ENCODE results near the gene STMN3.

Gene STMN3

GRCh38 chr20:63657937-63658748 is 4.9 kb upstream of the STMN3 start, which contains the start of gene RTEL1:
TSS of gene RTEL1 (plus strand) at chr20:63658312. CDS start at chr20:63659403, 1,091 bp downstream.
- no peak for TF ChIP-seq CTCF (IDR thresholded peaks at IDR 0.05; ENCODE audit: control extremely low read depth, extremely low read depth, low read depth, missing control alignments)
- CTCF ChIA-PET, result interaction anchor here (1.0 to 3.4 kb wide), 4 partner anchors 10 to 206 kb away, joined by 3 to 11 read pairs (median 3); no protein-coding TSS in a partner anchor
- peak; percentile 96 for DNase-seq (ENCODE audit: extremely low spot score)
- POLR2A ChIA-PET, result interaction anchor here (1.2 kb wide), 1 partner anchor 16 kb away, joined by 4 read pairs; no protein-coding TSS in a partner anchor

- no peak for DNase-seq (ENCODE audit: extremely low spot score)
- CTCF ChIA-PET, result interaction anchor here (1.1 to 3.4 kb wide), 2 partner anchors 16 to 30 kb away, joined by 3 to 11 read pairs; no protein-coding TSS in a partner anchor
- TF ChIP-seq CTCF (IDR thresholded peaks at IDR 0.05; ENCODE audit: control extremely low read depth, extremely low read depth, low read depth, missing control alignments), result no peak
- POLR2A ChIA-PET, result interaction anchor here (1.2 kb wide), 1 partner anchor 15 kb away, joined by 4 read pairs; no protein-coding TSS in a partner anchor
Observed at GRCh38 chr20:63657260-63657936, 4.2 kb upstream of the STMN3 start.

GRCh38 chr20:63656451-63656850 is 3.2 kb upstream of the STMN3 start:
- POLR2A ChIA-PET, result no interaction called here
- no peak for TF ChIP-seq CTCF (IDR thresholded peaks at IDR 0.05; ENCODE audit: control extremely low read depth, extremely low read depth, low read depth, missing control alignments)
- CTCF ChIA-PET, result interaction anchor here (1.4 to 1.9 kb wide), 2 partner anchors 118 to 324 kb away, joined by 3 to 6 read pairs; partner anchors contain the start of genes PTK6 and SAMD10

GRCh38 chr20:63655249-63655648 is 2.0 kb upstream of the STMN3 start:
- no peak for DNase-seq (ENCODE audit: extremely low spot score)
- CTCF ChIA-PET, result interaction anchor here (1.4 to 1.9 kb wide), 2 partner anchors 117 to 325 kb away, joined by 3 to 6 read pairs; partner anchors contain the start of genes PTK6 and SAMD10
- TF ChIP-seq CTCF (IDR thresholded peaks at IDR 0.05; ENCODE audit: control extremely low read depth, extremely low read depth, low read depth, missing control alignments), result no peak
- POLR2A ChIA-PET, result no interaction called here

More at GRCh38 chr20:63656451-63656850, 3.2 kb upstream of the STMN3 start:
- DNase-seq (ENCODE audit: extremely low spot score), result no peak

GRCh38 chr20:63653974-63654668 is 897 bp upstream of the STMN3 start:
- CTCF ChIA-PET, result no interaction called here
- POLR2A ChIA-PET, result no interaction called here
- no peak for TF ChIP-seq CTCF (IDR thresholded peaks at IDR 0.05; ENCODE audit: control extremely low read depth, extremely low read depth, low read depth, missing control alignments)

More at GRCh38 chr20:63653974-63654668, 897 bp upstream of the STMN3 start:
- DNase-seq (ENCODE audit: extremely low spot score), result no peak

All from GM10248 (cell line).